Right lung (tissue), 5 donors: ENCODE results near the gene THBD. TPM values are rescaled to one million over a fixed set of nuclear protein-coding genes. Genes with fewer than 3 reads are reported as not detected.

Experiments used
- DNase-seq, 2 donors: peaks; one replicate each; pipeline ENCODE4 v3.0.0-alpha.2; 2013
- polyA plus RNA-seq, 5 donors: library from polyadenylated mRNA; unstranded; fragments of 120-200 nt; gene quantifications; one replicate each; pipeline versions ENCODE4 v1.2.1 to v1.2.3, GENCODE V29; 2013; ENCODE audit warnings: inconsistent platforms in 1 of 5, low replicate concordance in 1 of 5; ENCODE audit not compliant: insufficient read length in 5 of 5, insufficient read depth in 1 of 5

THBD gene
- polyA plus RNA-seq, 5 donors: 29.1 to 54.4 (median 42.2) TPM

- DNase-seq: no peak
Observed at GRCh38 chr20:23018432-23018831, 31.0 kb downstream of the THBD start.

- no peak for DNase-seq
Observed at GRCh38 chr20:23017516-23017915, 32.0 kb downstream of the THBD start.

- no peak for DNase-seq
Observed at GRCh38 chr20:23013429-23013828, 36.0 kb downstream of the THBD start.

GRCh38 chr20:23011008-23011721 is 38.3 kb downstream of the THBD start:
- DNase-seq: no peak

- no peak for DNase-seq
Observed at GRCh38 chr20:23010096-23010495, 39.4 kb downstream of the THBD start.

GRCh38 chr20:23009636-23010035 is 39.8 kb downstream of the THBD start:
- no peak for DNase-seq

GRCh38 chr20:23008667-23009066 is 40.8 kb downstream of the THBD start:
- DNase-seq: no peak

- no peak for DNase-seq
Observed at GRCh38 chr20:23007886-23008655, 41.4 kb downstream of the THBD start.

- DNase-seq: no peak
Observed at GRCh38 chr20:23007462-23007861, 42.0 kb downstream of the THBD start.

GRCh38 chr20:23005776-23006175 is 43.7 kb downstream of the THBD start:
- DNase-seq: no peak

GRCh38 chr20:23003881-23004460 is 45.5 kb downstream of the THBD start:
- DNase-seq: no peak

- no peak for DNase-seq
Observed at GRCh38 chr20:23003077-23003635, 46.3 kb downstream of the THBD start.

GRCh38 chr20:23002276-23002675 is 47.2 kb downstream of the THBD start:
- no peak for DNase-seq

- DNase-seq: no peak
Observed at GRCh38 chr20:23000232-23000947, 49.1 kb downstream of the THBD start.

- no peak for DNase-seq
Observed at GRCh38 chr20:22999756-23000155, 49.7 kb downstream of the THBD start.

GRCh38 chr20:22998476-22998875 is 51.0 kb downstream of the THBD start:
- DNase-seq: no peak

- no peak for DNase-seq
Observed at GRCh38 chr20:22995923-22996322, 53.5 kb downstream of the THBD start.

Other genes with a start within 250 kb of the THBD start
- under 1 TPM; 0.13 to 0.36 (median 0.24) TPM for gene SSTR4, start 14.4 kb downstream of the THBD start, polyA plus RNA-seq
- gene CD93, start 36.7 kb upstream of the THBD start, polyA plus RNA-seq: 100 to 1,000 TPM; 154 to 194 (median 163) TPM